Activated CD4-positive, alpha-beta T cell treated with anti-CD3 and anti-CD28 coated beads, Interleukin-2, Interleukin-4, amounts not matched to agents 100 ng/mL and 50 ng/mL, durations not matched to agents 16 hours and 8 hours (primary cell): ENCODE data around the gene CDCA4.
"Not testable (repeated sequence)": the region's sequence is repeated elsewhere in the genome, so short reads cannot be mapped to it uniquely, and the experiment has no call there.

Experiments used
- DNase-seq: peaks from one replicate; pipeline ENCODE4 v3.0.0-alpha.2; 2020; ENCODE audit warnings: low spot score

CDCA4 gene

GRCh38 chr14:105020815-105021655 is at the start of gene CDCA4:
CDCA4 (minus strand) TSS chr14:105021083; CDS start chr14:105011929, 9,154 bp downstream.
- peak; percentile 98 for DNase-seq

- peak; percentile 92 for DNase-seq
Measured at GRCh38 chr14:105069871-105070759, 49.2 kb upstream of the CDCA4 start.

- no peak for DNase-seq
Measured at GRCh38 chr14:105069522-105069870, 48.6 kb upstream of the CDCA4 start.

- DNase-seq: no peak
Measured at GRCh38 chr14:105068818-105069217, 47.9 kb upstream of the CDCA4 start.

GRCh38 chr14:105067969-105068301 is 47.1 kb upstream of the CDCA4 start:
- DNase-seq: no peak

- peak; percentile 85 for DNase-seq
Measured at GRCh38 chr14:105067140-105067968, 46.5 kb upstream of the CDCA4 start.

- DNase-seq: no peak
Measured at GRCh38 chr14:105066240-105067071, 45.6 kb upstream of the CDCA4 start.

GRCh38 chr14:105065280-105066228 is 44.7 kb upstream of the CDCA4 start, which contains the start of gene GPR132:
GPR132 (minus strand) TSS chr14:105065430; CDS start chr14:105055420, 10,010 bp downstream.
- peak; percentile 96 for DNase-seq

GRCh38 chr14:105064721-105065143 is 43.8 kb upstream of the CDCA4 start:
- DNase-seq: no peak

- no peak for DNase-seq
Measured at GRCh38 chr14:105064001-105064400, 43.1 kb upstream of the CDCA4 start.

- DNase-seq: not testable (repeated sequence)
Measured at GRCh38 chr14:105063506-105063905, 42.6 kb upstream of the CDCA4 start.

- DNase-seq: no peak
Measured at GRCh38 chr14:105063056-105063455, 42.2 kb upstream of the CDCA4 start.

- no peak for DNase-seq
Measured at GRCh38 chr14:105062048-105062433, 41.2 kb upstream of the CDCA4 start.

- no peak for DNase-seq
Measured at GRCh38 chr14:105061428-105062047, 40.7 kb upstream of the CDCA4 start.

GRCh38 chr14:105060751-105061427 is 40.0 kb upstream of the CDCA4 start:
- DNase-seq: peak; percentile 56

- no peak for DNase-seq
Measured at GRCh38 chr14:105059925-105060565, 39.2 kb upstream of the CDCA4 start.

GRCh38 chr14:105059035-105059924 is 38.4 kb upstream of the CDCA4 start:
- DNase-seq: peak; percentile 51
